K562 (cell line): Measurements from ENCODE around the gene PYGB. TPM values are rescaled to one million over a fixed set of nuclear protein-coding genes. Genes with fewer than 3 reads are reported as not detected.

Experiments used
- ATAC-seq: fragments of 200-7000 bp; cut with Tn5 transposase; 3 replicates; pipeline ENCODE4 v1.9.1; 2020; ENCODE audit warnings: moderate library complexity
- BruUV-seq: library from RNA; stranded (reverse); fragments of 400-500 nt; replicated peaks from 2 replicates; lab custom pipeline; 2021; lab: Mats Ljungman, UMichigan
- CTCF ChIA-PET: fragments of 300-600 bp; formaldehyde crosslinking; extraction: SDS; loops from one replicate; lab custom pipeline; 2021; ENCODE audit warnings: low intra/inter-chr PET ratio; lab: Yijun Ruan, JAX
- POLR2A ChIA-PET: fragments of 300-600, 350-650 bp; sonication (Branson Sonifier 250); formaldehyde crosslinking; extraction: SDS; loops from one replicate; lab custom pipeline; 2021; ENCODE audit warnings: antibody characterized with exemption, inconsistent platforms; lab: Yijun Ruan, JAX
- DNase-seq, 4 experiments: peaks; one replicate each; pipeline versions ENCODE4 v3.0.0 to v3.0.0-alpha.2; 2011 to 2018; ENCODE audit warnings: low spot score in 3 of 4, mixed read lengths in 3 of 4; ENCODE audit errors: extremely low read depth in 1 of 4
- FAIRE-seq: peaks from 2 replicates; lab custom pipeline; 2011; peaks lifted over from hg19 to GRCh38; lab: Jason Lieb, UNC
- H2AFZ ChIP-seq: 2 replicates; pipeline ENCODE4 v1.6.0; 2011; ENCODE audit warnings: low read depth, low read length, control low read depth, inconsistent platforms
- H3K27ac ChIP-seq: fragments of 200-600 bp; 3 replicates; pipeline ENCODE4 v1.8.0; 2011; ENCODE audit warnings: low read depth, mild to moderate bottlenecking, control low read depth, inconsistent platforms, low read length, moderate library complexity, mixed read lengths; ENCODE audit errors: extremely low read depth
- H3K27me3 ChIP-seq, 2 experiments: fragments of 300-600 bp in 1 of 2; 2 replicates in 1 of 2; 3 replicates in 1 of 2; pipeline versions ENCODE4 v1.6.0 to v1.8.0; 2011; ENCODE audit warnings: inconsistent platforms in 2 of 2, low read length in 2 of 2, mild to moderate bottlenecking in 1 of 2, mixed read lengths in 1 of 2, moderate library complexity in 1 of 2; ENCODE audit not compliant: control insufficient read depth in 2 of 2, insufficient read depth in 2 of 2
- H3K36me3 ChIP-seq: fragments of 300-600 bp; 3 replicates; pipeline ENCODE4 v1.8.0; 2011; ENCODE audit warnings: mild to moderate bottlenecking, low read length, inconsistent platforms; ENCODE audit not compliant: control insufficient read depth, insufficient read depth
- H3K4me1 ChIP-seq, 2 experiments: fragments of 200-600 bp in 1 of 2; replicated peaks in 1 of 2; 2 replicates in 1 of 2; 3 replicates in 1 of 2; pipeline versions ENCODE4 v1.5.1 to v1.8.0; 2011; ENCODE audit warnings: inconsistent platforms in 2 of 2, low read length in 2 of 2, mild to moderate bottlenecking in 1 of 2, mixed read lengths in 1 of 2, moderate library complexity in 1 of 2; ENCODE audit not compliant: control insufficient read depth in 2 of 2, insufficient read depth in 2 of 2
- H3K4me2 ChIP-seq: 2 replicates; pipeline ENCODE4 v1.6.1; 2011; ENCODE audit warnings: low read length, control low read depth, inconsistent platforms, mixed read lengths; ENCODE audit not compliant: insufficient read depth
- H3K4me3 ChIP-seq: fragments of 200-600 bp; sonication (generic), shearing (Covaris generic); 2 replicates; pipeline ENCODE4 v1.5.1; 2016; ENCODE audit warnings: control low read depth, inconsistent platforms
- H3K79me2 ChIP-seq: fragments of 200-600 bp; 3 replicates; pipeline ENCODE4 v1.8.0; 2011; ENCODE audit warnings: low read length, inconsistent platforms; ENCODE audit not compliant: control insufficient read depth, insufficient read depth
- H3K9ac ChIP-seq, 2 experiments: 2 replicates each; pipeline versions ENCODE4 v1.6.0 to v1.6.1; 2011; ENCODE audit warnings: low read depth in 2 of 2, low read length in 2 of 2, control low read depth in 1 of 2, inconsistent platforms in 1 of 2, mild to moderate bottlenecking in 1 of 2, mixed read lengths in 1 of 2; ENCODE audit not compliant: insufficient read depth in 1 of 2
- H3K9me1 ChIP-seq: one replicate; pipeline ENCODE4 v1.6.0; 2011; ENCODE audit warnings: inconsistent platforms, mild to moderate bottlenecking, low read length, moderate library complexity; ENCODE audit not compliant: control insufficient read depth, insufficient read depth
- H3K9me3 ChIP-seq: replicated peaks from 2 replicates; pipeline ENCODE4 v1.5.1; 2011; ENCODE audit warnings: low read depth, low read length, inconsistent platforms; ENCODE audit not compliant: control insufficient read depth, insufficient read depth
- H4K20me1 ChIP-seq: replicated peaks from 2 replicates; pipeline ENCODE4 v1.6.1; 2011; ENCODE audit warnings: low read length, inconsistent platforms, mixed read lengths; ENCODE audit not compliant: control insufficient read depth, insufficient read depth
- GTF2E2 ChIP-seq: fragments of 200-800 bp; sonication (Bioruptor generic); IDR thresholded peaks from 2 replicates; pipeline ENCODE4 v1.6.1; 2016; ENCODE audit warnings: missing genetic modification characterization, missing compliant biosample characterization
- HNRNPK ChIP-seq: fragments of 200-400 bp; formaldehyde crosslinking; IDR thresholded peaks from one replicate; pipeline ENCODE4 v1.6.1; 2018; ENCODE audit warnings: mild to moderate bottlenecking, low read depth, low read length; ENCODE audit not compliant: poor library complexity, severe bottlenecking
- MTA2 ChIP-seq: fragments of 450-650 bp; IDR thresholded peaks from 2 replicates; pipeline ENCODE4 v1.6.1; 2016; ENCODE audit warnings: low read depth
- MTA3 ChIP-seq: fragments of 450-650 bp; formaldehyde crosslinking; IDR thresholded peaks from 2 replicates; pipeline ENCODE4 v1.6.1; 2017; ENCODE audit warnings: mild to moderate bottlenecking, borderline replicate concordance
- ZC3H11A ChIP-seq: IDR thresholded peaks from 2 replicates; pipeline ENCODE4 v1.6.1; 2012; ENCODE audit warnings: low read depth, low read length, improper control_type of control experiment
- ZNF133 ChIP-seq: fragments of 250-450 bp; sonication (Bioruptor Pico); IDR thresholded peaks from 2 replicates; pipeline ENCODE4 v1.4.0; 2020; ENCODE audit warnings: mild to moderate bottlenecking
- ZNF407 ChIP-seq: fragments of 450-650 bp; IDR thresholded peaks from 2 replicates; pipeline ENCODE4 v1.6.1; 2016; ENCODE audit warnings: low read depth
- ZNF408 ChIP-seq: fragments of 250-450 bp; sonication (Bioruptor Pico); IDR thresholded peaks from 2 replicates; pipeline ENCODE4 v1.4.0; 2020; ENCODE audit warnings: low read depth, mild to moderate bottlenecking, moderate library complexity
- ZNF444 ChIP-seq: fragments of 250-450 bp; sonication (Bioruptor Pico); IDR thresholded peaks from 2 replicates; pipeline ENCODE4 v1.4.0; 2020; ENCODE audit warnings: mild to moderate bottlenecking, moderate library complexity
- ZNF707 ChIP-seq: fragments of 250-450 bp; sonication (Bioruptor Pico); conservative IDR thresholded peaks from 2 replicates; pipeline ENCODE4 v1.8.0; 2022; ENCODE audit warnings: inconsistent platforms, mild to moderate bottlenecking, moderate library complexity
- WGBS: fragments of 100-300 bp; shearing (Covaris generic); methylation state at CpG from one replicate; pipeline ENCODE4 v1.1.6; 2016; ENCODE audit warnings: low coverage, mixed read lengths; ENCODE audit not compliant: insufficient coverage; ENCODE audit errors: missing lambda C conversion rate; 5-methylcytosine and 5-hydroxymethylcytosine counted together
- in situ Hi-C: fragments of 300-500 bp; cut with MboI; formaldehyde crosslinking; loops from 4 replicates; pipeline ENCODE4 v1.15.0; 2018; ENCODE audit warnings: inconsistent platforms, mixed read lengths
- intact Hi-C: fragments of 100-400 bp; cut with micrococcal nuclease; formaldehyde crosslinking; loops from 2 replicates; pipeline ENCODE4 v1.14.2; 2022
- polyA plus RNA-seq, 8 experiments: library from polyadenylated mRNA; depleted of rRNA in 4 of 8; stranded (reverse) in 5 of 8; unstranded in 3 of 8; fragments of >200 nt; fragmentation: Nextera tagmentation in 2 of 8; fragmentation: Illumina TruSeq in 1 of 8; extraction: Ambion mirVana in 2 of 8; extraction: Trizol in 1 of 8; gene quantifications; 2 replicates each; pipeline versions ENCODE4 v1.2.1 to v1.2.3, GENCODE V29; 2011 to 2014; ENCODE audit warnings: inconsistent platforms in 1 of 8, missing spikeins in 1 of 8
- total RNA-seq, 7 experiments: library from RNA; depleted of rRNA in 6 of 7; stranded (reverse); fragments of >200 nt in 6 of 7; fragmentation: Illumina TruSeq in 2 of 7; extraction: Trizol in 2 of 7; gene quantifications; 2 replicates each; pipeline versions ENCODE4 v1.2.1 to v1.2.3, GENCODE V29; 2011 to 2021; ENCODE audit warnings: low replicate concordance in 1 of 7
- TF ChIP-seq, protein P1 (sequence below): fragments of 450-650 bp; IDR thresholded peaks from 2 replicates; pipeline ENCODE4 v1.6.1; 2016; ENCODE audit warnings: antibody characterized with exemption

Gene PYGB
- total and polyA plus RNA-seq, 9 of the 15 experiments (the other 6 are each of a cell fraction or from before 2014, with no cell fraction given) = 0.34 to 18.0 (median 9.8) TPM

DNA sequence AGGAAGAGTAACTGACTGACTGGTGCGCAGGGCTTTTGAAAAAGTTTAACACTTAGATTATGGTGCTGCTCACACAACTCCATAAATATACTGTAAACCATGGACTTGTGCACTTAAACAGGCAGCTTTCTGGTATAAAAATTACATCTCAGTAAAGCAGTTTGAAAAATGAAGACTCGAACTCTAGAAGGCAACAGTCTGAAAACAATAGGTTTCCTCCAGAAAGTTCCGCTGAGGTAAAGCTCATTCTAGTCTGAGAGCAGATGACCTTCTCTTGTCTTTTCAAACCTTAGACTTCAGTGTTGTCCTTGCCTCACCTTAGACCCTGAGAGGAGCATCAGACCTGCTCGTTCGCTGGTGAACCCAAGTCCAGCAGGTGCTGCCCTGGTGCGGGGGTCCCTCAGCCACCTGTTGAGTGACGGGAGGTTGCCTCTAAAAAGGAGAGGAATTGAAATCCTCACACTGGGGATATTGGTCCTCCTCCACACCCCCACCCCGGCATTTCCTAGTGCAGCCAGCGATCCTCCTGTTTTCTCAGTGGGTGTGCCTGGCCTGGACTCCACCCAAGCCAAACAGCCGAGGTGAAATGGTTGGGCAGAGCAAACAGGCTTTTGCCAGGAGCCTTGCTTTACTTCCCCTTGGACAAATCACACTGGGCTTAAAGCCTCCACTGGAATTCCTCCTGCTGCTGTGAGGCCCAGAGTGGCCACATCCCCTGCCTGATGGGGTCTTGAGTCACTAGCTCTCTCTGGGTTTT, 14.7 kb upstream of the PYGB start:
- H3K36me3 ChIP-seq = no peaks in the 10 kb centered on the region
- 50% methylated on average over 10 of the region's 10 CpGs for WGBS
- FAIRE-seq (no peak), DNase-seq (peak in 1 of 4 experiments; percentile 14), ATAC-seq (peak; percentile 14)
- H3K4me1 ChIP-seq = peaks cover 14 to 19% of the 10 kb centered on the region in 2 experiments
- no peak overlapping the region; the same call in 2 of the 3 replicates for H3K27ac ChIP-seq
- peak overlapping the region in 1 of 2 experiments; percentile 79; a peak in 2 of 4 replicates for H3K9ac ChIP-seq
- intact Hi-C loops = no loop called here
- no peaks in the 10 kb centered on the region for H3K27me3 ChIP-seq
- BruUV-seq = no TSS peak
- ChIA-PET CTCF (no interaction called here), POLR2A (interaction anchor here (0.5 to 1.5 kb wide), 4 partner anchors 10 to 886 kb away, joined by 3 to 6 read pairs (median 4); partner anchors contain the start of gene PYGB)
- H4K20me1 ChIP-seq = no peaks in the 10 kb centered on the region
- peak overlapping the region; percentile 26; the same call in 1 of the 2 replicates for H2AFZ ChIP-seq
- H3K9me1 ChIP-seq = no peaks in the 10 kb centered on the region
- in situ Hi-C loops = no loop called here
- H3K79me2 ChIP-seq = no peaks in the 10 kb centered on the region
- no peaks in the 10 kb centered on the region for H3K9me3 ChIP-seq
- no peak overlapping the region for H3K4me3 ChIP-seq
- no peak overlapping the region; the same call in 1 of the 2 replicates for H3K4me2 ChIP-seq
- TF ChIP-seq, protein P1, sequence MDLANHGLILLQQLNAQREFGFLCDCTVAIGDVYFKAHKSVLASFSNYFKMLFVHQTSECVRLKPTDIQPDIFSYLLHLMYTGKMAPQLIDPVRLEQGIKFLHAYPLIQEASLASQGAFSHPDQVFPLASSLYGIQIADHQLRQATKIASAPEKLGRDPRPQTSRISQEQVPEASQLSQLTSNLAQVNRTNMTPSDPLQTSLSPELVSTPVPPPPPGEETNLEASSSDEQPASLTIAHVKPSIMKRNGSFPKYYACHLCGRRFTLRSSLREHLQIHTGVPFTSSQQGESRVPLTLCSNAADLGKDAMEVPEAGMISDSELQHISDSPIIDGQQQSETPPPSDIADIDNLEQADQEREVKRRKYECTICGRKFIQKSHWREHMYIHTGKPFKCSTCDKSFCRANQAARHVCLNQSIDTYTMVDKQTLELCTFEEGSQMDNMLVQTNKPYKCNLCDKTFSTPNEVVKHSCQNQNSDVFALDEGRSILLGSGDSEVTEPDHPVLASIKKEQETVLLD = no peak
- TF ChIP-seq ZNF707 = no peak
- TF ChIP-seq GTF2E2 (tag) = no peak
- TF ChIP-seq ZNF444 = no peak
- no peak for TF ChIP-seq ZNF133 (CRISPR knock-in tag)
- TF ChIP-seq HNRNPK = no peak
- no peak for TF ChIP-seq ZNF408 (CRISPR knock-in tag)
- no peak for TF ChIP-seq MTA2
- TF ChIP-seq ZNF407 = no peak
- TF ChIP-seq ZC3H11A = no peak
- TF ChIP-seq MTA3 = no peak
